IMR-90 (cell line): ENCODE data around the gene SLC39A5.

Source experiments
- BHLHE40 ChIP-seq: fragments of 150-350 bp; IDR thresholded peaks from 2 replicates; pipeline ENCODE4 v1.6.1; 2016; ENCODE audit warnings: mild to moderate bottlenecking, low read depth, low read length
- CHD1 ChIP-seq: IDR thresholded peaks from 2 replicates; pipeline ENCODE4 v1.6.1; 2012; ENCODE audit warnings: low read depth, low read length, improper control_type of control experiment
- CTCF ChIP-seq: conservative IDR thresholded peaks from 2 replicates; pipeline ENCODE4 v1.5.1; 2012; ENCODE audit warnings: mild to moderate bottlenecking, low read depth, low read length, improper control_type of control experiment
- FOS ChIP-seq: fragments of 150-350 bp; IDR thresholded peaks from 2 replicates; pipeline ENCODE4 v1.6.1; 2016; ENCODE audit warnings: low read depth, low read length
- MAFK ChIP-seq: IDR thresholded peaks from 2 replicates; pipeline ENCODE4 v1.6.1; 2012; ENCODE audit warnings: low read depth, low read length, improper control_type of control experiment
- MAZ ChIP-seq: IDR thresholded peaks from 2 replicates; pipeline ENCODE4 v1.6.1; 2012; ENCODE audit warnings: low read depth, mild to moderate bottlenecking, low read length, improper control_type of control experiment, moderate library complexity, borderline replicate concordance
- MXI1 ChIP-seq: IDR thresholded peaks from 2 replicates; pipeline ENCODE4 v1.6.1; 2012; ENCODE audit warnings: low read depth, mild to moderate bottlenecking, low read length, moderate library complexity, borderline replicate concordance
- POLR2A ChIP-seq: IDR thresholded peaks from 2 replicates; pipeline ENCODE4 v1.6.1; 2012; ENCODE audit warnings: mild to moderate bottlenecking, low read depth, low read length
- RAD21 ChIP-seq: IDR thresholded peaks from 2 replicates; pipeline ENCODE4 v1.6.1; 2012; ENCODE audit warnings: low read length, improper control_type of control experiment
- RCOR1 ChIP-seq: IDR thresholded peaks from 2 replicates; pipeline ENCODE4 v1.6.1; 2012; ENCODE audit warnings: mild to moderate bottlenecking, low read length, improper control_type of control experiment; ENCODE audit not compliant: insufficient replicate concordance
- RFX5 ChIP-seq: IDR thresholded peaks from 2 replicates; pipeline ENCODE4 v1.8.0; 2012; ENCODE audit warnings: low read depth, mild to moderate bottlenecking, low read length, moderate library complexity
- SMC3 ChIP-seq: fragments of 150-350 bp; IDR thresholded peaks from 2 replicates; pipeline ENCODE4 v1.6.1; 2016; ENCODE audit warnings: low read depth, mild to moderate bottlenecking, antibody characterized with exemption, low read length, moderate library complexity

GRCh38 chr12:56193025-56193578 lies 36.7 kb upstream of the SLC39A5 start:
- TF ChIP-seq CTCF = peak; percentile 95
- no peak for TF ChIP-seq RFX5
- TF ChIP-seq SMC3 = peak; percentile 83
- TF ChIP-seq RCOR1 = no peak
- TF ChIP-seq RAD21 = peak; percentile 86
- no peak for TF ChIP-seq POLR2A
- no peak for TF ChIP-seq FOS
- TF ChIP-seq MAFK = no peak
- TF ChIP-seq MAZ = no peak
- no peak for TF ChIP-seq BHLHE40
- TF ChIP-seq CHD1 = no peak
- TF ChIP-seq MXI1 = no peak
